AG08395 (cell line): ENCODE data around the gene HDGFL2.

Source experiments
- DNase-seq: peaks from one replicate; pipeline ENCODE4 v3.0.0; 2012; ENCODE audit warnings: mixed read lengths, low spot score

Gene HDGFL2

DNA sequence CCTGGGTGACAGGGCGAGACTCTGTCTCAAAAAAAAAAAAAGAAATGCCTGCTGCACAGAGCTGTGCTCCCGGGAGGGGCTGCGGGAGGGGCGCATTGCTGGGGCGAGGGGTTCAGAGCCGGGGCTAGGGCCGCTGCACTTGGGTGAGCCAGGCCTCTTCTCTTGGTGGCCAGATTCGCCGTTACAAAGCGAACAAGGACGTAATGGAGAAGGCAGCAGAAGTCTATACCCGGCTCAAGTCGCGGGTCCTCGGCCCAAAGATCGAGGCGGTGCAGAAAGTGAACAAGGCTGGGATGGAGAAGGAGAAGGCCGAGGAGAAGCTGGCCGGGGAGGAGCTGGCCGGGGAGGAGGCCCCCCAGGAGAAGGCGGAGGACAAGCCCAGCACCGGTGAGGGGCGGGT, 27.2 kb downstream of the HDGFL2 start:
- DNase-seq: no peak

DNA sequence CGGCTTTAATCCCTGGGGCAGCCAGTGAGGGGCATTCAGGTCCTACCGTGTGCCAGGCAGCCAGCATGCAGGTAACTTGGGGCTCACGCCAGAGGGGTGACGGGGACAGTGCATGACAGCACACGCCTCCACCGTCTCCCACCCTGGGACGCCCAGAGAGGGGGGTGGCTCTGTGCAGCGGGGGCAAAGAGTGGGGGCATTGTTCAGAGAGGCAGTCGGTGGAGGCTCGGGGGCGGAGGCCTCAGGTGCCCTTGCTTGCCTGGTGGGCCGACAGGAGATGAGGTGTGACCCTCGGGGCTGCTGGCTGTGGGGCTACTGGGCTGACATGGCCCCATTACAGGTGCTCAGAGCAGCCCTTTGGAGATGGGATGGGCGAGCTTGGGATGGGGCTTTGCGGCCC, 27.8 kb downstream of the HDGFL2 start:
- no peak for DNase-seq

DNA sequence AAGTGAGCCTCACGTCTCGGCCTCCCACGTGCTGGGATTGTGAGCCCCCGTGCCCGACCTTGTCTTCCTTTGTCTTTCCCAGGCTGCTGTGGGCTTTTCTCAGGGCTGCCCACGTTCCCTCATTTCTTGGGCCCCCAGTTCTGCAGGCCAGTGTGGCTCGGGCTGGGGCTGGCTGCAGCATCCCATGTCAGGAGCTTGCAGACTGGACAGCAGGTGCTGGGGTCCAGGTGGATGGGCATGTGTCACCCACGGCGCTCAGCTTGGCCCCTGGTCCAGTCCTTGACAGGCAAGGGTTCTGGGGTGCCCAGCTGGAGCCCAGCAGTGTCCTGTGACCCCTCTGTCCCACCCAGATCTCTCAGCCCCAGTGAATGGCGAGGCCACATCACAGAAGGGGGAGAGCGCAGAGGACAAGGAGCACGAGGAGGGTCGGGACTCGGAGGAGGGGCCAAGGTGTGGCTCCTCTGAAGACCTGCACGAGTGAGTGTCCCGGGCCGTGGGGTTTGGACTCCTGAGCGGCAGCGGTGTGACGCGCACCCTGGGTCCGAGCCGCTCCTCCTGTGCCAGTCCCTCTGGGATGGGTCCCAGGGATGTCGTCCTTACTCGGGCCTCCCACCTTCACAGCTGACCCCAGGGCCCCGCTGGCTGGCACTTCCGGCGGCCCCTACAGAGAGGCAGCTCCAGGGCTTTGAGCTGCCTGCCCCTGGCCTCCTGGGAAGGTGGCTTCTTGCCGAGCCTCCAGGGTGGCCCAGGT, 28.9 kb downstream of the HDGFL2 start:
- DNase-seq: no peak

DNA sequence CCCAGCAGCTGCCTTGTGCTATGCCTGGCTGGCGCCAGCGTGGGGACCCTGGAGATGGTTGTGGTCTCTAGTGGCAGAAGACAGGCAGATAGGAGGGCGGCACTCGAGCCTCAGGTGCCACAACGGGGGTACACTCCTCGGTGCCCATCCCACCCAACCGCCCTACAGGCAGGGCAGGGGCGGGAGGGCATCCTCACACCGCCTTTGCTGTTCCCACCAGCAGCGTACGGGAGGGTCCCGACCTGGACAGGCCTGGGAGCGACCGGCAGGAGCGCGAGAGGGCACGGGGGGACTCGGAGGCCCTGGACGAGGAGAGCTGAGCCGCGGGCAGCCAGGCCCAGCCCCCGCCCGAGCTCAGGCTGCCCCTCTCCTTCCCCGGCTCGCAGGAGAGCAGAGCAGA, 29.6 kb downstream of the HDGFL2 start:
- no peak for DNase-seq

DNA sequence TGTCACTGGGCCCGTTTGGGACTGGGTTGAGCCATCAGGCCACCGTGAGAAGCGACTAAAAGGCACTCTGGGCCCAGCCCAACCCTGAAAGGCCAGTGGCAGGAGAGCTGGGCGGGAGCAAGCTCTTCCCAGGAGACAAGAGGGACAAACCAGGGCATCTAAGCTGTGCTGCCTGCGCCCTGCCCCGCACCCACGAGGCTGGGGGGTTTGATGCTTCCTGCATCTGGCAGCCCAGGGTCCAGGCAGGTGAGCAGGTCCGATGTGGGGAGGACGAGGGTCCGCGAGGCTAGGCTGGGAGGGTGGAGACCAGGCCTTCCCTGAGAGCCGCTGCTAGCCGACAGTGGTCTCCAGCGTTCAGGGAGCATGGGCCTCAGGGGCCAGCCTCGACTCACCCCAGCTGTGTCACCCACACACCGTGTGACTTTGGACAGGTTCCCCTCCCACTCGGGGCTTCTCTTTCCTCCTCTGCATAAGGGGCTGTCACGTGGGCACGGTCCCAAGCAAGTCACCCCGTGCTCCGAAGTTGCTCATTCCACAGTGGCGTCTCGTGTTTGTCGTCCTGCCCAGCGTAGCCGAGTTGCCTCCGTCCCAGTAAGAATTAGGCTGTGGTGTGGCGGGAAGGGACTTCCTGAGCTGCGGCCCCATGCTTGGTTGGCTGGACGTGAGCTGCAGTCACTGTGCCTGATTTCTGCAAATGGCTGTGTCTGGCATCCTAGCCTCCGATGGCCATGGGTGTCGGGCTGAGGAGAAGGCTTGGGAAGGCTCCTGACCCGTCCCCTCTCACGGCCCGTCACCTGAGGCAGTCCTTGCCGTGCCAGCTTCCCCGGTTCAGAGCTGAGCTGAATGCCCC, 30.4 kb downstream of the HDGFL2 start:
- DNase-seq: no peak

DNA sequence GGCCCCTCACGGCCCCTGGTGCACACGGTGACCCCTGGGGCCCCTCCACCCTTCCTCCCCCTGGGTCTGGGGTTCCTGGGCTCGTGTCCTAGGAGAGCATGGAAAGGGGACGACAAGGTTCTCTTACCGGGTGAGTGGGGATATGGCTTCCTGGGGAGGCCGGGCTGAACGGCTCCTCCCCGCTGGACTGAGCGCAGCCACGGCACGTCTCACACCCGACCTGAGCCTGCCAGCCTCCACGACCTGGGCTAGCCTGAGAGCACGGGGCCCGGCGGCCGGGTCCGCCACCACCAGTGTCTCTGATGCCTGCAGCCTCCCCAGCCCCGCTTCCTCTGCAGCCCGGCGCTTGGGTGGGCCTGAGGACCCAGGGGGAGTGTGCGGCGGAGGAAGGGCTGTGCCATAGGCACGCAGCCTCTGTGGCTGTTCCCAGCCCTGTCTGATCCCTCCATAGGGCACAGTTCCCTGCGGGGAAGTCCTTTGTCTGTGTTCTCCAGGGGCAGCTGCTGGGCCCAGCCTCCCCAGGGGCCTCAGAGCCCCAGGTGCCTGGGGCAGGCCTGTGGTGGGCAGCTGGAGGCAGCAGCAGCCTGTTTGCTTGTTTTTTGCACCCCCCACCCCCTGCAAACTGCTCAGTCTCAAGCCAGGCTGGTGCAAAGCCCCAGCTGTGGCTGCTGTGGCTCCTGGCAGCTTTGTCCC, 31.2 kb downstream of the HDGFL2 start:
- no peak for DNase-seq

DNA sequence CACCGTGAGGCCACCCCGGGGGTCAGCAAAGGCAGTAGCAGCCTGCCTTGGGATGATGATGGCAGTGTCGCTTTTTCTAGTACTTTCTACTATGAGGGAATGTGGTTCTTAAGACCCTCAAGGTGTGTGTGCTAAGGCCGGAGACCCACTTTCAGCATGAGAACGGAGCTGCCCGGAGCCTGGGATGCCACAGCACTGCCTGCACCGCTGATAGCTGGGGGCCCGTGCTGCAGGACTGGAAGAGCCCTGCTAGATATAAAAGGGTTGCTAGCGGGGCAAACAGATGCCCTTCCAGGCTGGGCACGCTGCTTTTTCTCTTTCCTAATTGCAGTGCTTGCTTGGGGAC, 31.7 kb downstream of the HDGFL2 start:
- DNase-seq: no peak

DNA sequence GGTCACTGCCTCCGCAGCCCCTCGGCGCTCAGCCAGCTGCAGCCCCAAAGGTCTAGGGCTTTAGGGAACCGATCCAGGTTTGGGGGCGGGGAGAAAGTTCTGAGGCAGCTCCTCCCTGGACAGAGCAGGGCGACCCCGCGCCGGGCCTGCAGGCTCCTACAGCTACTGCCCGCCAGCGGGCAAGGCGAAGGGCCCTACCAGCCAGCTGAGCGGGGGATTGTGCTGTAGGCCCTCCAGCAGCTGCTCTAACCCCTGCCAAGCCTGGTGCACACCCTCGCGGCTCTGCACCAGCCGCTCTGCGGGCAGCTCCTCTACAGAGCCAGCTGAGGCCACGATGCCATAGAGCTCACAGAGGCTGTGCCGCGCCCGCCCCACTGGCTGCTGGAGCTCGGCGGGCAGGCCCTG, 32.2 kb downstream of the HDGFL2 start:
- DNase-seq: no peak

DNA sequence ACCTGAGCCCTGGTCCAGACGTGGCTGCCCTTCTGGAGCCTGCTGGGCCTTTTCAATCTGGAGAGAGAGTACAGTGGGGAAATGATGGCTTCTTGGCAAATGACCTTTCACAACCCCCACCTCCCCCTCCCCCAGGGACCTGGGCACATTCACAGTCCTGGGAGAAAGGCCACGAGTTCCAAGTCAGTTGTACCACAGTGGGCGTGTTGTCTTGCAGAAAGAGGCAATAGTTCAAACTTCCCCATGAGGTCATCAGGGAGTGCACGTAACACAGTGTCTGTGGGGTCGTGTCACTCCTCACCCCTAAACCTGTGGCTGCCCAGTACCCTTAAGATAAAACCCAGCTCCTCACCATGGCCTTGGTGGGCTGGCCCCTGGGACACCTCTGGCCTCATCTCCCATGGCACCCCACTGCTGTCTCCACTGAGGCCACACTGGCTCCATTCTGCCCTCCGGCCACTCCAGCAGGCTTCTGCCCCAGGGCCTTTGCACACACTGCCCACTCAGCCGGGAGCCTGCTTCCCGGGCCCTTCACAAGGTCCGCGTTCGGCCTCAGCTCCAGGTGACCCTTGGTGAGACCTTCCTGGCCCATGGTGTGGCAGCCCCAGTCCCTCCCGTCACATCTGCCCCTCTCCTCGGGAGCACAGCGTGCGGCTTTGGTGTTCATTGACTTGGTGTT, 32.9 kb downstream of the HDGFL2 start:
- no peak for DNase-seq

DNA sequence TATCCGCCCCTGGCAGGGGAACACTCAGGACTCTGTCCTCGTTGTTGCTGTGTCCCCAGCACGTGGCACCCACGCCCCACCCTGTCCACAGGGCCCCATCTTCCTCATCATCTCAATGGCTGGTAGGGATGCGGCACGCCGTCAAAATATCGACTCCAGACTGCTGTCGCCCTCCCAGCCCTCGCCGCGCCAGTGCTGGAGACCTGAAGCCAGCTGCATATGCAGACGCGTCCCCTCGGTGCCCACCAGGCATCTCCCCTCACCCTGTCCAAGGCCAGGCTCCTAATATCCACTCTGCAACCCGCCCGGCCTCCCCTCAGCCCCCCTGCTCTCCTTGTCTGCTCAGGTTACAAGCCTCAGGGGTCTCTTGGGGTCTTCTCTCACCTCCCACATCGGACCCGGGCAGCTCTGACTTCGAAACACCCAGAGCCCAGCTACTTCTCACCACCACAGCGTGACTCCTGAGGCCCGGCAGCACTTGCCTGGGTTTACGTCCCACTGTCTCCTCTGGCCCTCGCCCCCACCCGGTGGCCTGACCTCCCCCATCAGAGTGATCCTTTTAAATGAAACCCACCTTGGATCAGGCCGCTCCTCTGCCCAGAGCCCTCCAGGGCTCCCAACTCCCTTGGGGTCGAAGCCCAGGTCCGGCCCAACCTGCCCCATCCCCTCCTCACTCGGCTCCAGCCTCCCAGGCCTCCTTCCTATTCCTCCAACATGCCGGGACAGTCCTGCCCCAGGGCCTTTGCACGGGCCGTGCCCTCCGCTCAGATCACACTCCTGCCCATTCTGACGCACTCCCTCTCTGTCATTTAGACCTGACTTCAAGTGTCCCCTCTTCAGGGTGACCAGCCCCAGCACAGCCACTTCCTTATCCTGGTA, 33.7 kb downstream of the HDGFL2 start:
- DNase-seq: no peak

DNA sequence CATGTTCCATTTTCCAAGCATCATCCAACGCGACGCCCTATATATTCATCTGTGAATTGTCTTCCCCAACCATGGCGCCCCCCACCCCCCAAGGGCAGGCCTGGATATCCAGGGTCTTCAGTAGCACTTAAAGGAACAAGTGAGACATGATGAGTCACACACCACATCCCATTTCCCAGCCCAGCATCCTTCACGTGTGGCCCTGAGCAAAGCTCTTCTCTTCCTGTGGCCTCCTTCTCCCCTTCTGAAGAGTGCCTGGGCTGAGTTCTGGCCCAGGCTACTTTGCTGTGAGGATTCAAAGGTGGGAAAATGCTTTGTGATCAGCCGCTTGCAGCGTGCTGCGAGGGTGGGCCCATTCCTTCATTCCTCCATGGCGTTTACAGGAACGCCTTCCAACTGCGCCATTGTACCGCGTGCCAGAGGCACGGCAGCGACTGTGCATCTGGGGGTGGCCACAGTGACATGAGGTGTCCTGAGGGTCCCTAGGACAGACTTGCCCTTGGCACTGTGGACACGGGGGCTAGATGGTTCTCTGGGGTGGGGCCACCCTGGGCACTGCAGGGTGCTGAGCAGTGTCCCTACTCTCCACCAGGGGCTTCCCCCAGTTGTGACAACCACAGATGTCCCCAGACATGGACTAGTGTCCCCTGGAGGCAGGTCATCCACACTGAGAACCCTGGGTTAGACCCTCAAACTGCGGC, 34.5 kb downstream of the HDGFL2 start:
- DNase-seq: peak; percentile 76

DNA sequence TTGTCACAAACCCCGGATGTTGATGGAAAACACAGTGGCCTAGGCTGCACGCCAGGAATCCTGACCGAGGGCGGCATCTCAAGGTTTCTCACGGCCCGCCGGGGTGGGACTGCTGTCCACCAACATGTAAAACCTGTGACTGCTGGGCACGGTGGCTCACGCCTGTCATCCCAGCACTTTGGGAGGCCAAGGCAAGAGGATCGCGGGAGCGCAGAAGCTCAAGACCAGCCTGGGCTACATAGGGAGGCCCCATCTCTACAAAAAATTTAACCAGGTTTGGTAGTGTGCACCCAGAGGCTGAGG, 35.0 kb downstream of the HDGFL2 start:
- no peak for DNase-seq

DNA sequence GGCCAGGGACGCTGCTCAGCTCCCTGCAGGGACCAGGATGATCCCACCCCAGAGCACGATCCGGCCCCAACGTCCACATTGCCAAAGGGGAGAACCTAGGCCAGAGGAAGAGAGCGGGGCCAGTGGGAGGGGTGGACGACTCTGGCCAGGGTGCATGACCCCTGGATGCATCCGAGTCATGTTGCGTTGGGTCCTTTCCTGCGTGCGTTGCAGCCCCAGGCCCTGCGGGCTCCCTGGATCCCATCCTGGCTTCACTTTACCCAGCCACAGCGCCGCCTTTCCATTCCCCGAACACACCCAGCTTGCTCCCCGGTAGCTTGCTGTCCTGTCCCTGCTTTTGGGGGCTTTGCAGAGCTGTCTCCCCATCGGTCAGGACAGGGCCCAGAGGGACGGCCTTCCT, 35.7 kb downstream of the HDGFL2 start:
- no peak for DNase-seq

DNA sequence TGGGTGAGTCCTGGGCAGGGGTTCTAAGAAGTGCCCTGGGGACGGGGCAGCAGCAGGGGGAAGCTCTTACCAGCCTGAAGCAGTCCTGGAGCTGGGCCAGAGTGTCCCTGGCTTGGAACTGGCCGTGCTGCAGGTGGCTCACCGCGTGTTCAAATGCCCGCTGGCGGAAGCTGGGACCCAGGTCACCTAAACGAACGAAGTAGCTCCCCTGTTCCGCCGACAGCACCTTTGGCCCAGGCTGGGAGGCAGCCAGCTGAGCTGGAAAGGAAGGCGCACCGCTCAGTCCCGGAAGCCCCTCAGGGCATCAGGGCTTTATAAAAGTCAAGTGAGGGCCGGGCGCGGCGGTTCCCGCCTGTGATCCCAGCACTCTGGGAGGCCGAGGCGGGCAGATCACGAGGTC, 36.6 kb downstream of the HDGFL2 start:
- DNase-seq: no peak

DNA sequence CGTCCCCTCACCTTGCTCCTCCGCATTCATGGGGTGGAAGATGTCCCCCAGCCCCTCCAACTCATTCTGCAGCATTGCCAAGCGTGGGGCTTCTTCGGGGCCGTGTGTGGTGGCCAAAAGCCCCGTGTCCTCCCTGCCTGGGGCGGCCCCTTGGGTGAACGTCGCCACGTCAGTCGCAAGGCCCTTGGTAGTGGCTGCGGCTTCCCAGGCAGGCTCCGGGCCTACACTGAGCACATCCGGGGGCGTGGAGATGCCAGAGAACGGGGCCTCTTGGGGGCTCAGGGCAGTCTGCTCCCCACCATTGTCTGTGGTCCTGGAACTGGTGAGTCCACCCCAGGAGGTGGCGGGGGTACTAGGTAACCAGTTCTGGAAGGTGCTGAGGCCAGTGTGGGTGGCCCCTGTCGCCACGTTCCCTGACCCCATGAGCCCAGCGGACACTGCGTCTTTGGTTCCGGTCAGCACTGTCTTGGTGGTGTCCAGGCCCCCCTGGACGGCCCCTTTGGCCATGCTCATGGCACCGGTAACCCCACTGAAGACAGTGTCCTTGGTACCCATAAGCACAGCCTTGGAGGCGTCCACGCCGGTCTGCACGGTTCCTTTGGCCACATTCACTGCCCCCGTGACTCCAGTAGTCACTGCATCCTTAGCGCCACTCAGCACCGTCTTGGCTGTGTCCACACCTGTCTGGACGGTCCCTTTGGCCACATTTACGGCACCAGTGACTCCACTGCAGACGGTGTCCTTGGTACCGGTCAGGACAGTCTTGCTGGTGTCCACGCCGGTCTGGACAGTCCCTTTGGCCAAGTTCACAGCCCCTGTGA, 38.5 kb downstream of the HDGFL2 start:
- DNase-seq: no peak

DNA sequence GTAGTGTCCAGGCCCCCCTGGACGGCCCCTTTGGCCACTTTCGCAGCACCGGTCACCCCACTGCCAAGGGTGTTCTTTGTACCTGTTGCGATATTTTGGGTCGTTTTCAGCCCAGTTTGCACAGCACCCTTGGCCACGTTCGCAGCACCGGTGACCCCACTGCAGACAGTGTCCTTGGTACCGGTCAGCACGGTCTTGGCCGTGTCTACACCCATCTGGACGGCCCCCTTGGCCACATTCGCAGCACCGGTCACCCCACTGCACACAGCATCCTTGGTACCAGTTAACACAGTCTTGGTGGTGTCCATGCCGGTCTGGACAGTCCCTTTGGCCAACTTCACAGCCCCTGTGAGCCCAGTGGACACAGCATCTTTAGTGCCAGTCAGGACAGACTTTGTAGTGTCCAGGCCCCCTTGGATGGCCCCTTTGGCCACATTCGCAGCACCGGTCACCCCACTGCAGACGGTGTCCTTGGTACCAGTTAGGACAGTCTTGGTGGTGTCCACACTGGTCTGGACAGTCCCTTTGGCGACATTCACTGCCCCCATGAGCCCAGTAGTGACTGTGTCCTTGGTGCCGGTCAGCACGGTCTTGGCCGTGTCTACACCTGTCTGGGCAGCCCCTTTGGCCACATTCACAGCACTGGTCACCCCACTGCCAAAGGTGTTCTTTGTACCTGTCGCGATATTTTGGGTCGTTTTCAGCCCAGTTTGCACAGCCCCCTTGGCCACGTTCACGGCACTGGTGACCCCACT, 39.4 kb downstream of the HDGFL2 start:
- no peak for DNase-seq

DNA sequence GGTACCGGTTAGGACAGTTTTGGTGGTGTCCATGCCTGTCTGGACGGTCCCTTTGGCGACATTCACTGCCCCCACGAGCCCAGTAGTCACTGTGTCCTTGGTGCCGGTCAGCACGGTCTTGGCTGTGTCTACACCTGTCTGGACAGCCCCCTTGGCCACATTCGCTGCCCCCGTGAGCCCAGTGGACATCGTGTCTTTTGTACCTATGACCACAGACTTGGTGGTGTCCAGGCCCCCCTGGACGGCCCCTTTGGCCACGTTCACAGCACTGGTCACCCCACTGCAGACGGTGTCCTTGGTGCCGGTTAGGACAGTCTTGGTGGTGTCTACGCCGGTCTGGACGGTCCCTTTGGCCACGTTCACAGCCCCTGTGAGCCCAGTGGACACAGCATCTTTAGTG, 40.0 kb downstream of the HDGFL2 start:
- no peak for DNase-seq

DNA sequence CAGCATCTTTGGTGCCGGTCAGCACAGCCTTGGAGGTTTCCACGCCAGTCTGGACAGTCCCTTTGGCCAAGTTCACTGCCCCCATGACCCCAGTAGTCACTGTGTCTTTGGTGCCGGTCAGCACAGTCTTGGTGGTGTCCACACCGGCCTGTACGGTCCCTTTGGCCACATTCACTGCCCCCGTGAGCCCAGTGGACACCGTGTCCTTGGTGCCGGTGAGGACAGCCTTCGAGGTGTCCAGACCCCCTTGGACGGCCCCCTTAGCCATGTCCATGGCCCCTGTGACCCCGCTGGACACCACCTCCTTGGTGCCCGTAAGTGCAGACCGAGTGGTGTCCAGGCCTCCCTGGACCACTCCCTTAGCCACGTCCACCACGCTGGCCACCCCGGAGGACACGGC, 41.2 kb downstream of the HDGFL2 start:
- no peak for DNase-seq

DNA sequence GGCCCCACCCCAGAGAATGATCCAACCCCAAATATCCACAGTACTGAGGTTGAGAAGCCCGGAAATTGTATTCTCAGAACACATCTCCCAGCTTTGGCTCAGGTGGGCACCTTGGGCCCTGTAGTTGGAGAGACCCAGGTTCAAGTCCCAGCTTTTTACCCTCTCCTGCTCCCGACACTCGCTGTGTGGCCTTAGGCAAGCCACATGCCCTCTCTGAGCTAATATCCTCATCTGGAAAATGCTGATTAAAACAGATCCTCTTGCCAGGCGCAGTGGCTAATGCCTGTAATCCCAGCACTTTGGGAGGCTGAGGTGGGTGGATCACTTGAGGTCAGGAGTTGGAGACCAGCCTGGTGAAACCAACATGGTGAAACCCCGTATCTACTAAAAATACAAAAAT, 43.6 kb downstream of the HDGFL2 start:
- no peak for DNase-seq
